GM10266 (cell line): ENCODE results near the gene RBCK1.

Experiments used
- DNase-seq: peaks from one replicate; pipeline ENCODE4 v3.0.0; 2012; ENCODE audit errors: extremely low spot score
- CTCF ChIP-seq: IDR thresholded peaks from 2 replicates; pipeline ENCODE4 v1.5.1; 2012; ENCODE audit warnings: mild to moderate bottlenecking, low read depth; ENCODE audit not compliant: control insufficient read depth, insufficient read depth; ENCODE audit errors: missing control alignments

The RBCK1 gene

GRCh38 chr20:364905-365794 is 42.9 kb upstream of the RBCK1 start:
- no peak for DNase-seq
- TF ChIP-seq CTCF: no peak

- DNase-seq: no peak
- no peak for TF ChIP-seq CTCF
Measured at GRCh38 chr20:366041-366718, 41.9 kb upstream of the RBCK1 start.

GRCh38 chr20:366719-367485 is 41.2 kb upstream of the RBCK1 start:
- TF ChIP-seq CTCF: no peak
- DNase-seq: no peak

- no peak for TF ChIP-seq CTCF
- no peak for DNase-seq
Measured at GRCh38 chr20:367486-367887, 40.6 kb upstream of the RBCK1 start.

- TF ChIP-seq CTCF: no peak
- no peak for DNase-seq
Measured at GRCh38 chr20:368915-369314, 39.2 kb upstream of the RBCK1 start.

- no peak for DNase-seq
- TF ChIP-seq CTCF: no peak
Measured at GRCh38 chr20:370151-370600, 37.9 kb upstream of the RBCK1 start.
